GM23338 (cell line): ENCODE measurements around the gene BAG2. TPM values are rescaled to one million over a fixed set of nuclear protein-coding genes. Genes with fewer than 3 reads are reported as not detected.

Source experiments
- ATAC-seq: fragments of 200-7000 bp; cut with Tn5 transposase; 3 replicates; pipeline ENCODE4 v1.9.1; 2020
- DNase-seq: peaks from one replicate; pipeline ENCODE4 v3.0.0-alpha.2; 2015; ENCODE audit warnings: low spot score
- H2AFZ ChIP-seq: fragments of 200-600 bp; sonication (generic); 2 replicates; pipeline ENCODE4 v1.8.0; 2016; ENCODE audit warnings: antibody characterized with exemption, mild to moderate bottlenecking, moderate library complexity
- H3F3A ChIP-seq: fragments of 200-600 bp; sonication (generic); replicated peaks from 2 replicates; pipeline ENCODE4 v1.8.0; 2017; ENCODE audit warnings: antibody characterized with exemption, mixed run types, low read depth
- H3K27ac ChIP-seq: fragments of 200-600 bp; sonication (generic); 2 replicates; pipeline ENCODE4 v1.6.1; 2016; ENCODE audit warnings: low read depth
- H3K27me3 ChIP-seq: fragments of 200-600 bp; sonication (generic); 2 replicates; pipeline ENCODE4 v1.8.0; 2016; ENCODE audit warnings: mild to moderate bottlenecking, mixed run types, moderate library complexity; ENCODE audit not compliant: insufficient read depth
- H3K36me3 ChIP-seq: fragments of 200-600 bp; sonication (generic); 2 replicates; pipeline ENCODE4 v1.8.0; 2016; ENCODE audit warnings: mild to moderate bottlenecking; ENCODE audit not compliant: insufficient read depth
- H3K4me1 ChIP-seq: fragments of 200-600 bp; sonication (generic); 2 replicates; pipeline ENCODE4 v1.8.0; 2016; ENCODE audit warnings: mild to moderate bottlenecking, moderate library complexity; ENCODE audit not compliant: insufficient read depth
- H3K4me2 ChIP-seq: fragments of 200-600 bp; sonication (generic); 2 replicates; pipeline ENCODE4 v1.7.1; 2017; ENCODE audit warnings: mixed run types
- H3K4me3 ChIP-seq: fragments of 200-600 bp; sonication (generic); 2 replicates; pipeline ENCODE4 v1.6.1; 2016; ENCODE audit warnings: mixed run types
- H3K79me2 ChIP-seq: fragments of 200-600 bp; sonication (generic); replicated peaks from 2 replicates; pipeline ENCODE4 v1.8.0; 2017; ENCODE audit warnings: mild to moderate bottlenecking; ENCODE audit not compliant: insufficient read depth
- H3K9me2 ChIP-seq: fragments of 200-600 bp; sonication (generic); 2 replicates; pipeline ENCODE4 v1.8.0; 2017; ENCODE audit not compliant: insufficient read depth
- H4K20me1 ChIP-seq: fragments of 200-600 bp; sonication (generic); replicated peaks from 2 replicates; pipeline ENCODE4 v1.8.0; 2017; ENCODE audit warnings: mild to moderate bottlenecking; ENCODE audit not compliant: insufficient read depth
- H3K27ac Mint-ChIP-seq: 2 replicates; pipeline ENCODE4 v1.8.0; 2020; ENCODE audit warnings: inconsistent platforms, mild to moderate bottlenecking, moderate library complexity, mixed read lengths
- H3K27me3 Mint-ChIP-seq: 3 replicates; pipeline ENCODE4 v1.8.0; 2022; ENCODE audit warnings: low read depth, mild to moderate bottlenecking, moderate library complexity, mixed read lengths, inconsistent platforms; ENCODE audit not compliant: insufficient read depth, poor library complexity
- H3K36me3 Mint-ChIP-seq: 3 replicates; pipeline ENCODE4 v1.8.0; 2021; ENCODE audit warnings: low read depth, mild to moderate bottlenecking, inconsistent platforms, moderate library complexity, mixed read lengths
- H3K4me1 Mint-ChIP-seq: 3 replicates; pipeline ENCODE4 v1.8.0; 2020; ENCODE audit warnings: mild to moderate bottlenecking, inconsistent platforms, mixed read lengths
- H3K4me3 Mint-ChIP-seq: 3 replicates; pipeline ENCODE4 v1.8.0; 2021; ENCODE audit warnings: moderate library complexity, mild to moderate bottlenecking, inconsistent platforms, mixed read lengths
- H3K9me3 Mint-ChIP-seq: 3 replicates; pipeline ENCODE4 v1.8.0; 2020; ENCODE audit warnings: moderate library complexity, mild to moderate bottlenecking, inconsistent platforms, mixed read lengths
- JUNB ChIP-seq: IDR thresholded peaks from one replicate; pipeline ENCODE4 v1.6.1; 2016; ENCODE audit warnings: antibody characterized with exemption; ENCODE audit not compliant: unreplicated experiment
- STAT1 ChIP-seq: IDR thresholded peaks from one replicate; pipeline ENCODE4 v1.6.1; 2016; ENCODE audit warnings: antibody characterized with exemption; ENCODE audit not compliant: unreplicated experiment
- ZNF114 ChIP-seq: fragments of 250-450 bp; sonication (Bioruptor Pico); IDR thresholded peaks from 2 replicates; pipeline ENCODE4 v1.5.0; 2020; ENCODE audit warnings: mild to moderate bottlenecking, moderate library complexity
- polyA plus RNA-seq: library from polyadenylated mRNA; unstranded; fragments of >200 nt; fragmentation: Nextera tagmentation; extraction: Ambion mirVana; gene quantifications from 2 replicates; pipeline ENCODE4 v1.2.1, GENCODE V29; 2016
- total RNA-seq: library from RNA; depleted of rRNA; stranded (reverse); fragments of >200 nt; shearing (Covaris generic); gene quantifications from 2 replicates; pipeline ENCODE4 v1.2.3, GENCODE V29; 2014
- TF ChIP-seq, protein P1 (sequence below): fragments of 250-450 bp; sonication (Bioruptor Pico); IDR thresholded peaks from 2 replicates; pipeline ENCODE4 v1.5.0; 2020; ENCODE audit warnings: mild to moderate bottlenecking, moderate library complexity
- TF ChIP-seq, protein P2 (sequence below): IDR thresholded peaks from 2 replicates; pipeline ENCODE4 v1.6.1; 2016; ENCODE audit warnings: antibody characterized with exemption

Gene BAG2
- total and polyA plus RNA-seq, 2 experiments from 2014 or later, result 8.5 to 9.5 TPM

DNA sequence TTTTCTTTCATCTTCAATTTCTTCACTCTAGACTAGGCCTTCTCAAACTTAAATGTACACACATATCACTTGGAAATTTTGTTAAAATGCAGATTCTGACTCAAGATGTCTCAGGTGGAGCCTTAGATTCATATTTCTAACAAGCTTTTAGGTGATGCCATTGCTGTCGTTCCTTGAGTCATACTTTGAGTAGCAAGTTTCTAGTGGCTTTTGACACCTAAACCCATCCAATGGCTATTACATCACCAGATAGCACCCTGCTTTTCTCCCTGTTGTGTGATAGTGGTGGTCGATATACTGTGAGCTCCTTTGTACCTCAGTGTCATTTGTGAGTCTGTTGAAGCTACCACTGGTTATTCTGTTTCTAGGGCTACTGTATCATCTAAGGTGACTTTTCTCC lies 34.8 kb upstream of the BAG2 start:
- no peaks in the 10 kb centered on the region for H3K9me2 ChIP-seq
- no peaks in the 10 kb centered on the region for H4K20me1 ChIP-seq
- no peak for ATAC-seq

More for the DNA sequence above, 34.8 kb upstream of the BAG2 start:
- H2AFZ ChIP-seq, result no peak overlapping the region
- Mint-ChIP-seq H3K27ac (no peak overlapping the region), H3K4me1 (no peaks in the 10 kb centered on the region), H3K36me3 (peaks cover 12% of the 10 kb centered on the region; the same call in 2 of the 3 replicates), H3K4me3 (no peak overlapping the region), H3K27me3 (no peaks in the 10 kb centered on the region), H3K9me3 (no peaks in the 10 kb centered on the region)
- DNase-seq, result no peak
- H3K4me2 ChIP-seq, result no peak overlapping the region
- H3K4me3 ChIP-seq, result no peak overlapping the region
- no peaks in the 10 kb centered on the region for H3K27me3 ChIP-seq
- H3K79me2 ChIP-seq, result no peaks in the 10 kb centered on the region
- TF ChIP-seq STAT1 (no peak), ZNF114 (no peak), JUNB (no peak)
- TF ChIP-seq, protein P1, sequence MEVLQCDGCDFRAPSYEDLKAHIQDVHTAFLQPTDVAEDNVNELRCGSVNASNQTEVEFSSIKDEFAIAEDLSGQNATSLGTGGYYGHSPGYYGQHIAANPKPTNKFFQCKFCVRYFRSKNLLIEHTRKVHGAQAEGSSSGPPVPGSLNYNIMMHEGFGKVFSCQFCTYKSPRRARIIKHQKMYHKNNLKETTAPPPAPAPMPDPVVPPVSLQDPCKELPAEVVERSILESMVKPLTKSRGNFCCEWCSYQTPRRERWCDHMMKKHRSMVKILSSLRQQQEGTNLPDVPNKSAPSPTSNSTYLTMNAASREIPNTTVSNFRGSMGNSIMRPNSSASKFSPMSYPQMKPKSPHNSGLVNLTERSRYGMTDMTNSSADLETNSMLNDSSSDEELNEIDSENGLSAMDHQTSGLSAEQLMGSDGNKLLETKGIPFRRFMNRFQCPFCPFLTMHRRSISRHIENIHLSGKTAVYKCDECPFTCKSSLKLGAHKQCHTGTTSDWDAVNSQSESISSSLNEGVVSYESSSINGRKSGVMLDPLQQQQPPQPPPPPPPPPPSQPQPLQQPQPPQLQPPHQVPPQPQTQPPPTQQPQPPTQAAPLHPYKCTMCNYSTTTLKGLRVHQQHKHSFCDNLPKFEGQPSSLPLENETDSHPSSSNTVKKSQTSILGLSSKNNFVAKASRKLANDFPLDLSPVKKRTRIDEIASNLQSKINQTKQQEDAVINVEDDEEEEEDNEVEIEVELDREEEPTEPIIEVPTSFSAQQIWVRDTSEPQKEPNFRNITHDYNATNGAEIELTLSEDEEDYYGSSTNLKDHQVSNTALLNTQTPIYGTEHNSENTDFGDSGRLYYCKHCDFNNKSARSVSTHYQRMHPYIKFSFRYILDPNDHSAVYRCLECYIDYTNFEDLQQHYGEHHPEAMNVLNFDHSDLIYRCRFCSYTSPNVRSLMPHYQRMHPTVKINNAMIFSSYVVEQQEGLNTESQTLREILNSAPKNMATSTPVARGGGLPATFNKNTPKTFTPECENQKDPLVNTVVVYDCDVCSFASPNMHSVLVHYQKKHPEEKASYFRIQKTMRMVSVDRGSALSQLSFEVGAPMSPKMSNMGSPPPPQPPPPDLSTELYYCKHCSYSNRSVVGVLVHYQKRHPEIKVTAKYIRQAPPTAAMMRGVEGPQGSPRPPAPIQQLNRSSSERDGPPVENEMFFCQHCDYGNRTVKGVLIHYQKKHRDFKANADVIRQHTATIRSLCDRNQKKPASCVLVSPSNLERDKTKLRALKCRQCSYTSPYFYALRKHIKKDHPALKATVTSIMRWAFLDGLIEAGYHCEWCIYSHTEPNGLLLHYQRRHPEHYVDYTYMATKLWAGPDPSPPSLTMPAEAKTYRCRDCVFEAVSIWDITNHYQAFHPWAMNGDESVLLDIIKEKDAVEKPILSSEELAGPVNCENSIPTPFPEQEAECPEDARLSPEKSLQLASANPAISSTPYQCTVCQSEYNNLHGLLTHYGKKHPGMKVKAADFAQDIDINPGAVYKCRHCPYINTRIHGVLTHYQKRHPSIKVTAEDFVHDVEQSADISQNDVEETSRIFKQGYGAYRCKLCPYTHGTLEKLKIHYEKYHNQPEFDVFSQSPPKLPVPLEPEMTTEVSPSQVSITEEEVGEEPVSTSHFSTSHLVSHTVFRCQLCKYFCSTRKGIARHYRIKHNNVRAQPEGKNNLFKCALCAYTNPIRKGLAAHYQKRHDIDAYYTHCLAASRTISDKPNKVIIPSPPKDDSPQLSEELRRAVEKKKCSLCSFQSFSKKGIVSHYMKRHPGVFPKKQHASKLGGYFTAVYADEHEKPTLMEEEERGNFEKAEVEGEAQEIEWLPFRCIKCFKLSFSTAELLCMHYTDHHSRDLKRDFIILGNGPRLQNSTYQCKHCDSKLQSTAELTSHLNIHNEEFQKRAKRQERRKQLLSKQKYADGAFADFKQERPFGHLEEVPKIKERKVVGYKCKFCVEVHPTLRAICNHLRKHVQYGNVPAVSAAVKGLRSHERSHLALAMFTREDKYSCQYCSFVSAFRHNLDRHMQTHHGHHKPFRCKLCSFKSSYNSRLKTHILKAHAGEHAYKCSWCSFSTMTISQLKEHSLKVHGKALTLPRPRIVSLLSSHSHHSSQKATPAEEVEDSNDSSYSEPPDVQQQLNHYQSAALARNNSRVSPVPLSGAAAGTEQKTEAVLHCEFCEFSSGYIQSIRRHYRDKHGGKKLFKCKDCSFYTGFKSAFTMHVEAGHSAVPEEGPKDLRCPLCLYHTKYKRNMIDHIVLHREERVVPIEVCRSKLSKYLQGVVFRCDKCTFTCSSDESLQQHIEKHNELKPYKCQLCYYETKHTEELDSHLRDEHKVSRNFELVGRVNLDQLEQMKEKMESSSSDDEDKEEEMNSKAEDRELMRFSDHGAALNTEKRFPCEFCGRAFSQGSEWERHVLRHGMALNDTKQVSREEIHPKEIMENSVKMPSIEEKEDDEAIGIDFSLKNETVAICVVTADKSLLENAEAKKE, result no peak
- TF ChIP-seq, protein P2, sequence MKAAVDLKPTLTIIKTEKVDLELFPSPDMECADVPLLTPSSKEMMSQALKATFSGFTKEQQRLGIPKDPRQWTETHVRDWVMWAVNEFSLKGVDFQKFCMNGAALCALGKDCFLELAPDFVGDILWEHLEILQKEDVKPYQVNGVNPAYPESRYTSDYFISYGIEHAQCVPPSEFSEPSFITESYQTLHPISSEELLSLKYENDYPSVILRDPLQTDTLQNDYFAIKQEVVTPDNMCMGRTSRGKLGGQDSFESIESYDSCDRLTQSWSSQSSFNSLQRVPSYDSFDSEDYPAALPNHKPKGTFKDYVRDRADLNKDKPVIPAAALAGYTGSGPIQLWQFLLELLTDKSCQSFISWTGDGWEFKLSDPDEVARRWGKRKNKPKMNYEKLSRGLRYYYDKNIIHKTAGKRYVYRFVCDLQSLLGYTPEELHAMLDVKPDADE, result no peak
- H3K36me3 ChIP-seq, result no peaks in the 10 kb centered on the region
- no peaks in the 10 kb centered on the region for H3F3A ChIP-seq
- H3K27ac ChIP-seq, result no peak overlapping the region
- no peaks in the 10 kb centered on the region for H3K4me1 ChIP-seq
